ENCODE results near the gene SSPN.
A peak's percentile ranks its signal among the peaks of the same experiment; 100 is the strongest.

The SSPN gene

DNA sequence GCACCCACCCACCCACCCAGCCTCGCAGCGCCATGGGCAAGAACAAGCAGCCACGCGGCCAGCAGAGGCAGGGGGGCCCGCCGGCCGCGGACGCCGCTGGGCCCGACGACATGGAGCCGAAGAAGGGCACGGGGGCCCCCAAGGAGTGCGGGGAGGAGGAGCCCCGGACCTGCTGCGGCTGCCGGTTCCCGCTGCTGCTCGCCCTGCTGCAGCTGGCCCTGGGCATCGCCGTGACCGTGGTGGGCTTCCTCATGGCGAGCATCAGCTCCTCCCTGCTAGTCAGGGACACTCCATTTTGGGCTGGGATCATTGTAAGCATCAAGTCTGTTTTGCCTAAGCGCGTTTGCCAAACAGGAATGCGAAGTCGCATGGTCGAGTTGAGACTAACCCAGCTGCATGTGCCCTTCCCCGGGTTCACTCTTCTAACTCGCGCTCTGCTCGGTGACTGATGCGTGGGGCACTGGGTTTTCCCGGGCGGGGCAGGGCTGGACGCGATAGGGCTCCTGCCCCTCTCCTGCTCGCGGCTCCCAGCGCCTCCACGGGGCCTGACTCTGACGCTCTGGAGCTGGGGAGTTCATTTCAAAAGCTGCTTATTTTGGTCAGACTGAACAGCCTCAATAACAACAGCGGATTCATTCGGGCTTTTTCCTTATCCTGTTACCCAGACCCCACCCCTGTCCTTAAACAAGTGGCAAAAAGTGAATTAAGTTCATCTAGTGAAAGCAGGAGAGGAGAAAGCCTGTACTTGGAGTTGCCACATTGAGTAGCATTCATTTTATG, 458 bp downstream of the SSPN start:
- Mint-ChIP-seq H3K4me1 (ENCODE audit: low read depth in 2 of 2) (peaks cover 0 to 5% of the 10 kb centered on the region in 2 donors), H3K27ac (no peak overlapping the region), H3K36me3 (ENCODE audit: insufficient read depth) (no peaks in the 10 kb centered on the region), H3K27me3 (peaks cover 25 to 50% of the 10 kb centered on the region in 2 donors), H3K4me3 (peak overlapping the region; percentile 42 to 52), H3K9me3 (no peaks in the 10 kb centered on the region)
- DNase-seq (no peak), ATAC-seq (replicated peaks) (no peak)

DNA sequence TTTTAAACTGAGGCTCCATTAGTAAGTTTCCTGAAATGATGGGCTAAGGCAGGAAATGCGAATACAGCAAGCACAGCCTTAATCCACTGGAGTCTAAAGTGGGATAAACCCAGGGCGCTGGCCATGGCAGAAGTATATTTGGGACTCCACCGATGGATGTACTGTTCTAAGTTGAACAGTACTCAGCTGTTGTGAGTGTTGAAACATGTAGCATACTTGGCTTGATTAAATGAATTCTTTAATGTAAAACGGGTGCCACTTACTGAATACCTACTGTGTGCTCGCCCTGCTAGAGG, 996 bp downstream of the SSPN start:
- Mint-ChIP-seq H3K4me1 (ENCODE audit: low read depth in 2 of 2) (peaks cover 0 to 5% of the 10 kb centered on the region in 2 donors), H3K27me3 (peaks cover 19 to 49% of the 10 kb centered on the region in 2 donors), H3K4me3 (no peak overlapping the region), H3K36me3 (ENCODE audit: insufficient read depth) (no peaks in the 10 kb centered on the region), H3K9me3 (no peaks in the 10 kb centered on the region), H3K27ac (no peak overlapping the region)
- no peak for ATAC-seq (replicated peaks)
- no peak for DNase-seq

DNA sequence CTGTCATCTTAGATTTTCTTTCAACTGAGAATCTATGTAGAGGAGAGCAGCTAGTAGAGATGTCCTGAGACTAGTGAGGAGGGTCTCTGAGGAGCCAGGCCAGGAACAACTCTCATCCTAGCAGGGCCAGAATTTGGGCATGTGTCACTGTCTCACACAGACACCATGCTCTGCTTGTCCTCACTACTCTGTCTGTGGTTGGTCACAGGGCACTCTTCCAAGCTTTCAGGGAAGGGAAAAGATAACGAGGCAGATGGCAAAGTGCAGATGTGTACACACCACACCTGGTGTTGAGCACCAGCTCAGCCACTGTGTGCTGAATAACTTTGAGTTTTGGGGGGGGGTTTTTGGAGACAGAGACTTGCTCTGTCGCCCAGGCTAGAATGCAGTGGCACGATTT, 2.5 kb downstream of the SSPN start:
- H3K27me3 Mint-ChIP-seq = peaks cover 19 to 49% of the 10 kb centered on the region in 2 donors
- H3K27ac Mint-ChIP-seq = no peak overlapping the region
- H3K4me3 Mint-ChIP-seq = no peak overlapping the region
- DNase-seq (no peak), ATAC-seq (replicated peaks) (no peak)
- H3K4me1 Mint-ChIP-seq (ENCODE audit: low read depth in 2 of 2) = peaks cover 0 to 5% of the 10 kb centered on the region in 2 donors
- H3K36me3 Mint-ChIP-seq (ENCODE audit: insufficient read depth) = no peaks in the 10 kb centered on the region
- no peaks in the 10 kb centered on the region for H3K9me3 Mint-ChIP-seq

DNA sequence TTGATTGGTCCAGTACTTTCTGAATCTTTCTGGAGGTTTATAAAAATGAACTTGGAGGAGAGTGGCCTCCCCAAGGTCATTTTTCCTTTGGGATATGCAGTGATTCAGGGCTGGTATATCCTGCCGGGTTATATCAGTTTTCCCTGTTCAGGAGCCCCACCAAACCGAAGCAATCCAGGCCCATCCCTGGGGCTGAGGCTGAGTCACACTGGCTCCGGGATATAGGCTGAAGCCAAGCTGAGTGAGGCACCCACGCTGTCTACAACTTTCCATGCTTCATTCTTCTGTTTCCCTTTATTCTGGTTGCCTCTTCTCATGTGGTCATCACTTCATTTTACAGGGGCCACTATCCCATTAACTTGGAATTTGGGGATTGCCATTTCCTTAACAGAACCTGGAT, 3.4 kb downstream of the SSPN start:
- H3K27me3 Mint-ChIP-seq = peaks cover 15 to 49% of the 10 kb centered on the region in 2 donors
- no peak for DNase-seq
- no peak for ATAC-seq (replicated peaks)
- no peak overlapping the region for H3K4me3 Mint-ChIP-seq
- peaks cover 0 to 5% of the 10 kb centered on the region in 2 donors for H3K4me1 Mint-ChIP-seq (ENCODE audit: low read depth in 2 of 2)
- H3K27ac Mint-ChIP-seq = no peak overlapping the region
- H3K9me3 Mint-ChIP-seq = no peaks in the 10 kb centered on the region
- H3K36me3 Mint-ChIP-seq (ENCODE audit: insufficient read depth) = no peaks in the 10 kb centered on the region

DNA sequence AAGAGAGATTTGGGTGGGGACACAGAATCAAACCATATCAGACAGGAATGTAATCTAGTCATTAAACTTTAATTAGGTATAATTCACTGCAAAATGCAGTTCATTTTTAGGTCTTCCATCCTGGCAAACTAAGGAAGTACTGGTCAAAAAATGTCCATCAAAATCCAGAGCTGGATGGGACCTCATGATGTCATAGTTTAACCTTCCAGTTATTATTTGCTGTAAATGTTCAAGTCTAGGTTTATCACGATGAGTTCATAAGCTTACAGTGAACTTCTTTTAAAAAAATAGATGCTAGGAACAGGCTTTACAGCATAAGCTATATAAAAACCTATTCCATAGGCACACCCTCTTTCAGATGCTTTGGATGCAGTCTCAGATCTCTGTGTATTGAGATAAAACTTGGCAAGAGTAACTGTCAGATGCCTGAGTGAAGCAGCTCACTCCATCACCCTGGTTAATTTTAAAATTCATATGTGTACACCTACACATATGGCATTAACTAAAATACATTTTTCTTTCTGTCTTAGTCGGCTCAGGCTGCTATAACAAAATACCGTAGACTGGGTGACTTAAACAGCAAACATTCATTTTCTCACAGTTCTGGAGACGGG, 7.9 kb downstream of the SSPN start:
- no peak overlapping the region for H3K27ac Mint-ChIP-seq
- H3K4me1 Mint-ChIP-seq (ENCODE audit: low read depth in 2 of 2) = no peaks in the 10 kb centered on the region
- no peaks in the 10 kb centered on the region for H3K36me3 Mint-ChIP-seq (ENCODE audit: insufficient read depth)
- ATAC-seq (replicated peaks) (no peak), DNase-seq (no peak)
- H3K27me3 Mint-ChIP-seq = peaks cover 7 to 27% of the 10 kb centered on the region in 2 donors
- no peak overlapping the region for H3K4me3 Mint-ChIP-seq
- no peaks in the 10 kb centered on the region for H3K9me3 Mint-ChIP-seq

DNA sequence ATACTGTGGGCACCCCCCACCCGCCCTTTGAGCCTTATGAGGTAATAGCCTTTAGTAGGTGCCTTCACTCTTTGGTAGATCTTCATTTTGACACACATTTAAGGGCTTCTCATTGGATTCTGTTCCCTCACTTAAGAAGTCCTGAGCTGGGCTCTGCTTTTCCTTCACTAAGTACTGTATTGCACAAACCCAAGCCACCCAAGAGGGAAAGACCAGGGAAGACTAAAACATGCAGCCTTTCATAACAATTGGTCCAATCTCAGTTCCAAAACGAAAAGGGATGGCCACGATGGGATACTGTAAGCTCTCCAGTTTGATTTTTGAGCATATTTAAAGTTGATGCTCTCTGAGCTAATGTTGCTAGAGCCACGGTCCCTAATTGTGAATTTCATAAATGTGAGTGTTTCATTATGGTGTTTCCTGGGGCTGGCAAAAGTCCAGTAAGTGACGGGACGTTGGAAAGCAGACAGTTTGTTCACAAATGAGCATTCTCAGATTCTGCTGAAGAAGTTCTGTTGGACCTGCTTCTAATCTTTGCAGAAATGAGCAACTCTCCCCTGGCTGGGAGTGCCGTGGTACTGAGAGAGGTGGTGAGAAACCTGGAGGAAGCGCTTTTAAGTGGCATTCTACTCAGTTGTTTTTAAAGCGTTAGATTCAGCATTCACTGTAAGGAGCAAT, 9.4 kb downstream of the SSPN start:
- DNase-seq (no peak), ATAC-seq (replicated peaks) (no peak)
- Mint-ChIP-seq H3K9me3 (no peaks in the 10 kb centered on the region), H3K4me1 (ENCODE audit: low read depth in 2 of 2) (no peaks in the 10 kb centered on the region), H3K36me3 (ENCODE audit: insufficient read depth) (no peaks in the 10 kb centered on the region), H3K27ac (no peak overlapping the region), H3K4me3 (no peak overlapping the region), H3K27me3 (peaks cover 17 to 25% of the 10 kb centered on the region in 2 donors)

DNA sequence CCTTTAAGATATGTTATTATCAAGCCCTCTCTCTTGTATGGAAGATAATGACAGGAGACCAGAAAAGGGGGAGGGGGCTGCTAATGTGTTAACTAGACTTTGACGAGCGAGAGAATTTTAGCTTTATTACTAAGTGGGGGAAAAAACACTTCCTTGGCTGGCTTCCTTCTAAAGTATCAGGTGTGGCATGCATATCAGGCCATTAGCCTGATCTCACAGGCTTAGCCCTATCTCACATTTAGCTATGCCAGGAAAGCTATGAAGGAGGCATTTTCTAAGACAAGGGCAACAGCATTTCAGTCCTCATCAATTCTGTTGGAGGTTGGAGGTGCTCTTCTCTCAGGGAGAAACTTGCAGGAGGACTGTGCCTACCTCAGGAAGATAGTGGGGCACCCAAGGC, 9.9 kb downstream of the SSPN start:
- H3K27me3 Mint-ChIP-seq = peaks cover 20 to 26% of the 10 kb centered on the region in 2 donors
- H3K36me3 Mint-ChIP-seq (ENCODE audit: insufficient read depth) = no peaks in the 10 kb centered on the region
- H3K4me3 Mint-ChIP-seq = no peak overlapping the region

DNA sequence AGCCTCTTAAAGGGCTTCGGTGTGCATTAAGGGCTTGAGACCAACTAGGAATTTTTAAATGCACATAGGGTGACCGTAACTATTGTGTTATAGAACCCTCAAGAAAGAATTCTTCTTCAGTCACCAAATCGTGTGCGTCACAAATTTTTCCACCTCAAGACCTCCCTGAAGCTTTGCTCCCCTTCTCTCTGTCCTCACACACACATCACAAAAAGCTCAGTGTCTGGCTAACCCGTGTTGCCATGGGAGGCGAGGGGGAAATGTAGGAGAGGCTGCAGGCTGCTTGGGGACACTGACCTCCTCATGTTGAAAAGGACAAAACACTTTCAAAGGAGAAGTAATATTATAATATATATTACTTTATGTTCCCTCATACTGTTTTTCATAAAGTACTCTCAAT, 10.6 kb downstream of the SSPN start:
- H3K27ac Mint-ChIP-seq = no peak overlapping the region
- H3K27me3 Mint-ChIP-seq = peaks cover 26% of the 10 kb centered on the region in 2 donors
- no peaks in the 10 kb centered on the region for H3K9me3 Mint-ChIP-seq
- ATAC-seq (replicated peaks) (no peak), DNase-seq (no peak)
- H3K36me3 Mint-ChIP-seq (ENCODE audit: insufficient read depth) = no peaks in the 10 kb centered on the region
- H3K4me3 Mint-ChIP-seq = no peak overlapping the region
- H3K4me1 Mint-ChIP-seq (ENCODE audit: low read depth in 2 of 2) = no peaks in the 10 kb centered on the region

More for the DNA sequence above, 9.9 kb downstream of the SSPN start:
- Mint-ChIP-seq H3K4me1 (ENCODE audit: low read depth in 2 of 2) (no peaks in the 10 kb centered on the region), H3K27ac (no peak overlapping the region), H3K9me3 (no peaks in the 10 kb centered on the region)
- DNase-seq (no peak), ATAC-seq (replicated peaks) (no peak)

DNA sequence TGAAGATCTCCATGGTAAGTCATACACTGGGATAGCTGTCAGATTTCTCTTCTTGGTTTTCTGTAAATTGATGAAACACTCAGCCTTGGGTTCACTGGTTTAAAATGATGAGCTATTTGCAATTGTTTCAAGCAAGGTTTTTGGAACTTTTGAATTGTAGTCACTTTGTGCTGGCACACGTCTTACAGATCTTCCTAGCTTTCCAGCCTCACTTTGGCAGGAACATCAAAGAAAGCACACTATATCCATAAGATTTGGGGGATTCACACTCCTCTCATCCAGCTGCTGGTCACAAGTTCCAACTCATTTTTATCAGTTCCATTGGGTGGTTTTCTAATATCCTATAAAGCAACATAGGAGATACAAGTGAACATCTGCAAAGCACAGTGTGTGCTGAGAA, 16.0 kb downstream of the SSPN start:
- H3K4me3 Mint-ChIP-seq = no peak overlapping the region
- peaks cover 22 to 25% of the 10 kb centered on the region in 2 donors for H3K27me3 Mint-ChIP-seq
- no peaks in the 10 kb centered on the region for H3K4me1 Mint-ChIP-seq (ENCODE audit: low read depth in 2 of 2)
- H3K9me3 Mint-ChIP-seq = no peaks in the 10 kb centered on the region
- DNase-seq (no peak), ATAC-seq (replicated peaks) (no peak)
- no peaks in the 10 kb centered on the region for H3K36me3 Mint-ChIP-seq (ENCODE audit: insufficient read depth)
- no peak overlapping the region for H3K27ac Mint-ChIP-seq

DNA sequence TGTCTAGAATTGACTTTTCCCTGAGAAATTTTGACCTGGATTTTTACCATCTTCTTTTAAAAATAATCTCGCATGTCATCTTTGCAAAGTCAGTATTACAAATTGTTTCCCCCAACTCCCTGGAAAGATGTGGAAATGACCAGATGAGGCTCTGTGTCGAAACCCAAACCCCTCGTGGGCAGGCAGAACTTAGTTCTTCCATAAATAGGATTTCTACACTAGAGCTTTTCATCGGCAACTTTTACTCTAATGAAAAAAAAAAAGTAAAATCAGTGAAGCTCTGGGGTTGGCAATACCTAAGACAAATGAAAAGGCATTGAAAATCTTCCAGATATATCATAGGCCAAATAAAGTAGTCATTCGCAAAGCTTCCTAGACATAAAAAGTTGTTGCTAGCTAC, 17.0 kb downstream of the SSPN start:
- no peak overlapping the region for H3K4me3 Mint-ChIP-seq
- DNase-seq = no peak
- no peak for ATAC-seq (replicated peaks)
- H3K27ac Mint-ChIP-seq = no peak overlapping the region
- H3K27me3 Mint-ChIP-seq = peaks cover 22 to 25% of the 10 kb centered on the region in 2 donors
- H3K9me3 Mint-ChIP-seq = no peaks in the 10 kb centered on the region
- H3K36me3 Mint-ChIP-seq (ENCODE audit: insufficient read depth) = no peaks in the 10 kb centered on the region
- H3K4me1 Mint-ChIP-seq (ENCODE audit: low read depth in 2 of 2) = no peaks in the 10 kb centered on the region

DNA sequence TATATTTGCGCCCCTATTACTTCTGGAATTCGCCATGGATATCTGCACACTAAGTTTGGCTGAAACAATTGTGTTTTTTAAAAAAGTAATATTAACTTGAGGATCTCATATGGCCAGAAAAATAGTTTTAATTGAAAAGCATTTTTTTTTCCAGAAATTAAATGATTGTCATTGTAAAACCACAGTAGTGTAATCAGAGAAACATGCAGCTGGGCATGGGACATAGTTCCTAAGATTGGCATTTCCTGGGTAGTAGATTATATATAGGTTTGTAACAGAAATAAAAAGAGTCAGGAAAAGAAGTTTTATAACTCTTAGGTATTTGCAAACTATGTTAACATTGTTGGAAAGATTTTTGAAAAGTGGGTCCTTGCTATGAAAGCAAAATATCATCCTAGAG, 17.6 kb downstream of the SSPN start:
- Mint-ChIP-seq H3K4me1 (ENCODE audit: low read depth in 2 of 2) (no peaks in the 10 kb centered on the region), H3K36me3 (ENCODE audit: insufficient read depth) (no peaks in the 10 kb centered on the region), H3K27me3 (peaks cover 22 to 25% of the 10 kb centered on the region in 2 donors), H3K27ac (no peak overlapping the region), H3K9me3 (no peaks in the 10 kb centered on the region), H3K4me3 (no peak overlapping the region)
- DNase-seq (no peak), ATAC-seq (replicated peaks) (no peak)

DNA sequence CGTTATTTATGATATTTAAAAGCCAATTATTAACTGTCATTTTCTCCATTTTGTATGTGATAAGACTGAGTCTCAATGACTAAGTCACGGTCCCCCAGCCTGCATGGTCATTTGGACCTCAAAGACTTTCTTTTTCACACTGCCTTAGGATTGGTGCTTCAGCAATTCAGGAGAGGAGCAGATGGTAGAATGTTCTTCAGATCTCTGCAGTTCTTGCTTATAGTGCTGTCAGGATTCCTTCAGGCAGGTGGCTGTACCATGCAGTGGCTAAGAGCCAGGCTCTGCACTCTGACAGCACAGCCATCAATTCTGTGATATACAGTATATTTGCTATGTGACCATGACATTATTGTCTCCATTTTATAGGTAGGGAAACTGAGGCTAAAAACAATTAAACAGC, 18.7 kb downstream of the SSPN start:
- ATAC-seq (replicated peaks) (no peak), DNase-seq (no peak)
- Mint-ChIP-seq H3K4me3 (no peak overlapping the region), H3K36me3 (ENCODE audit: insufficient read depth) (no peaks in the 10 kb centered on the region), H3K27me3 (peaks cover 19 to 21% of the 10 kb centered on the region in 2 donors), H3K9me3 (no peaks in the 10 kb centered on the region), H3K27ac (no peak overlapping the region), H3K4me1 (ENCODE audit: low read depth in 2 of 2) (no peaks in the 10 kb centered on the region)

DNA sequence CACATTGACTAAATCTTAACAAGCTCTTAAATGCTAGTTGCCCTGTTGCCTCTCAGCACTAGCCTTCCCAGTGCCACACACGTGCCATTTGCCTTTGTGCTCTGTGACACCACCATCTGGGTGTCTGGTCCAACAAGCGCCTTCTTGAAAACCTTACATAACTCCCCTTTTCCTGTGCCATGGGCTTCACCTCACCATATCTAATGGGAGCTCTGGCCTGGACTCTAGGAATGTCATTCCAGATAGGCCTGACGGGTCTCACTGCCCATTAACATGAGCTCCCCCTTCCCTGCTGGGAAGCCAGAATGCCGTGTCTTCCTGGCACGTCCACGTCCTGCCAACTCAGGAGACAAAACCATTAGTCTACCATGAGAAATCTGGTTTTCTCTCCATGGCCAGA, 24.4 kb downstream of the SSPN start:
- H3K27me3 Mint-ChIP-seq = peaks cover 10 to 12% of the 10 kb centered on the region in 2 donors
- H3K9me3 Mint-ChIP-seq = peaks cover 0 to 5% of the 10 kb centered on the region in 2 donors
- no peak overlapping the region for H3K27ac Mint-ChIP-seq
- no peaks in the 10 kb centered on the region for H3K4me1 Mint-ChIP-seq (ENCODE audit: low read depth in 2 of 2)
- H3K4me3 Mint-ChIP-seq = no peak overlapping the region
- no peaks in the 10 kb centered on the region for H3K36me3 Mint-ChIP-seq (ENCODE audit: insufficient read depth)
- DNase-seq (no peak), ATAC-seq (replicated peaks) (no peak)

DNA sequence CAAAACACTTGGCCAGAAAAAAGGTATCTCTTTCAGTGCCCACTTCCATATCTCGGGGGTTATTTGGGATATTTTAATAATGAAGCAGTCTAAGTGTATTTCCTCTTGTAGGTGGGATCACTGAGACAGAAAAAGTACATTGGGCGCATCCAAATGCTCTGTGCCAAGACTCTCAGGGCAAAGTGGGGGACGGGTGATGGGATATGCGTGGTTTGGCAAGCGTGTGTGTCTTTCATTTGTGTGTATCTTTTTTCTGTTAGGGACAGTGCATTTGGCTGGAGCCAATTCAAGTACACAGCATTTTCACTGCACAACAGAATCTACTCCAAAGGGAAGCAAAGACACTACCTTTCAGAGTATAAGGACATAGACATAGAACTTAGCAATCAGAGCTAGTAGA, 29.3 kb downstream of the SSPN start:
- ATAC-seq (replicated peaks) = no peak
- H3K36me3 Mint-ChIP-seq (ENCODE audit: insufficient read depth) = no peaks in the 10 kb centered on the region
- H3K27me3 Mint-ChIP-seq = peaks cover 42 to 52% of the 10 kb centered on the region in 2 donors
- H3K4me1 Mint-ChIP-seq (ENCODE audit: low read depth in 2 of 2) = no peaks in the 10 kb centered on the region
- H3K27ac Mint-ChIP-seq = no peak overlapping the region
- no peak for DNase-seq
- H3K9me3 Mint-ChIP-seq = peaks cover 0 to 4% of the 10 kb centered on the region in 2 donors
- H3K4me3 Mint-ChIP-seq = no peak overlapping the region
